ENCODE measurements around the gene MZF1.
A peak's percentile ranks its signal among the peaks of the same experiment; 100 is the strongest.

The MZF1 gene

DNA sequence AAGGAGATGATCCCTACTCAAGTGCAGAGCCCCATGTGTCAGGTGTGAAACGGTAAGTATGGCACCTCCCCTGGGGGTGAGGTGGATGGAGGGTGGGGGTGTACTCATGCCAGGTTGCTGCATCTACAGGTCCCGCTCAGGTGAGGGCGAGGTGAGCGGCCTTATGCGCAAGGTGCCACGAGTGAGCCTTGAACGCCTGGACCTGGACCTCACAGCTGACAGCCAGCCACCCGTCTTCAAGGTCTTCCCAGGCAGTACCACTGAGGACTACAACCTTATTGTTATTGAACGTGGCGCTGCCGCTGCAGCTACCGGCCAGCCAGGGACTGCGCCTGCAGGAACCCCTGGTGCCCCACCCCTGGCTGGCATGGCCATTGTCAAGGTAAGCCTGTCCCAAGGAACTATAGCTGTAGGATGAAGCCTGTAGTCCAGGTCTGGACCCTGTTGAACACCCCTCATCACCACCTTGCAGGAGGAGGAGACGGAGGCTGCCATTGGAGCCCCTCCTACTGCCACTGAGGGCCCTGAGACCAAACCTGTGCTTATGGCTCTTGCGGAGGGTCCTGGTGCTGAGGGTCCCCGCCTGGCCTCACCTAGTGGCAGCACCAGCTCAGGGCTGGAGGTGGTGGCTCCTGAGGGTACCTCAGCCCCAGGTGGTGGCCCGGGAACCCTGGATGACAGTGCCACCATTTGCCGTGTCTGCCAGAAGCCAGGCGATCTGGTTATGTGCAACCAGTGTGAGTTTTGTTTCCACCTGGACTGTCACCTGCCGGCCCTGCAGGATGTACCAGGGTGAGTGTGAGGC, 24.1 kb downstream of the MZF1 start:
- H3K4me3 ChIP-seq (ENCODE audit: control insufficient read depth, low read depth, low read length): no peak overlapping the region
- TF ChIP-seq CTCF (conservative IDR thresholded peaks at IDR 0.05; ENCODE audit: control insufficient read depth, insufficient read depth, low read depth, low read length): no peak
- no peak for DNase-seq (ENCODE audit: low read depth)

DNA sequence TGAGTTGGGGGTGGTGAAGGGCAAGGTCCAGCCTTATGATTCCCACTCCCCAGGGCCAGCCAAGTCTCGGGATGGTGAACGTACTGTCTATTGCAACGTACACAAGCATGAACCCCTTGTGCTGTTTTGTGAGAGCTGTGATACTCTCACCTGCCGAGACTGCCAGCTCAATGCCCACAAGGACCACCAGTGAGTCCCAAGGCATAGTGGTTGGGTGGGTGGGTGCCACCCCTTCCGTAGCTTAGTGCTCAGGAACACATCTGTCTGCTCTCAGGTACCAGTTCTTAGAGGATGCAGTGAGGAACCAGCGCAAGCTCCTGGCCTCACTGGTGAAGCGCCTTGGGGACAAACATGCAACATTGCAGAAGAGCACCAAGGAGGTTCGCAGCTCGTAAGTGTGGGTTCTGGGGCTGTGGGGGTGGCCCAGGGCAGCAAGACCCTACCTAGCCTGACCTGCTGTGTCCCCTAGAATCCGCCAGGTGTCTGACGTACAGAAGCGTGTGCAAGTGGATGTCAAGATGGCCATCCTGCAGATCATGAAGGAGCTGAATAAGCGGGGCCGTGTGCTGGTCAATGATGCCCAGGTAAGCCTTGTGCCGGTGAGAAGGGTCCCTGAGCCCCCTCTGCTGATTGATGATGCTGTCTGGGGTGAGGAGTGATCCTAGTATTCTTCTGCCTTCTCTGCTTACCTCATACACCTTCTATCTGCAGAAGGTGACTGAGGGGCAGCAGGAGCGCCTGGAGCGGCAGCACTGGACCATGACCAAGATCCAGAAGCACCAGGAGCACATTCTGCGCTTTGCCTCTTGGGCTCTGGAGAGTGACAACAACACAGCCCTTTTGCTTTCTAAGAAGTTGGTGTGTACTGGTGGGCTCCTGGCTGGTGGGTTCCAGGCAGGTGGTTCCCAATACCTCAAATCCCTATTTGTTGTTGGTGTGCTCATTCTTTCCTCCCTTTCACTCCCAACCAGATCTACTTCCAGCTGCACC, 25.5 kb downstream of the MZF1 start:
- DNase-seq (ENCODE audit: low read depth): no peak
- no peak for TF ChIP-seq CTCF (conservative IDR thresholded peaks at IDR 0.05; ENCODE audit: control insufficient read depth, insufficient read depth, low read depth, low read length)
- H3K4me3 ChIP-seq (ENCODE audit: control insufficient read depth, low read depth, low read length): no peak overlapping the region

GRCh38 chr19:58546019-58546530, 27.1 kb downstream of the MZF1 start:
- H3K4me3 ChIP-seq (ENCODE audit: control insufficient read depth, low read depth, low read length): peak overlapping the region; percentile 74
- no peak for TF ChIP-seq CTCF (conservative IDR thresholded peaks at IDR 0.05; ENCODE audit: control insufficient read depth, insufficient read depth, low read depth, low read length)
- no peak for DNase-seq (ENCODE audit: low read depth)

DNA sequence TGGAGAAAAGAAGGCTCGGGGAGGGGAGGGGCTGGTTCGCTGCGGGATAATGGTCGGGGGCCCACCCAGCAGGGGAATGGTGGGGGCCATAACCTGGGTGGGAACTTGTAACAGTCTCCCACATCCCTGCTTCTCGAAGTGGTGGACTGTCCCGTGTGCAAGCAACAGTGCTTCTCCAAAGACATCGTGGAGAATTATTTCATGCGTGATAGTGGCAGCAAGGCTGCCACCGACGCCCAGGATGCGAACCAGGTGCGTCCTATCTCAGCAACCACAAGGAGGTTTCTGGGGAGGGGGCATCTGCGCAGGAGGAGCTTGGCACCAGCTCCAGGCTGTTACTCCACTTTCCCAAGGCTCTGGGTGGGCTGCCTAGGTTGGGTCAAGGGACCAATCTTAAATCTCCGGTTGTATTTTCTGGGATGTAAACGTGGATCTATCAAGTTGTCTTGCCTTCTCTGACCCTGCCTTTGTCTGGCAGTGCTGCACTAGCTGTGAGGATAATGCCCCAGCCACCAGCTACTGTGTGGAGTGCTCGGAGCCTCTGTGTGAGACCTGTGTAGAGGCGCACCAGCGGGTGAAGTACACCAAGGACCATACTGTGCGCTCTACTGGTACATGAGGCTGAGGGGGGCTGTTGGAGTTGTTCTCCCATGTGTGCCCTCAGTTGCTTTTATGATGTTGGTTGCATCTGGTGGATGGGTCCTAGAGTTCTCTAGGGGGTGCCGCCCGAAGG, 27.7 kb downstream of the MZF1 start:
- TF ChIP-seq CTCF (conservative IDR thresholded peaks at IDR 0.05; ENCODE audit: control insufficient read depth, insufficient read depth, low read depth, low read length): no peak
- no peak for DNase-seq (ENCODE audit: low read depth)
- H3K4me3 ChIP-seq (ENCODE audit: control insufficient read depth, low read depth, low read length): peak overlapping the region; percentile 74

DNA sequence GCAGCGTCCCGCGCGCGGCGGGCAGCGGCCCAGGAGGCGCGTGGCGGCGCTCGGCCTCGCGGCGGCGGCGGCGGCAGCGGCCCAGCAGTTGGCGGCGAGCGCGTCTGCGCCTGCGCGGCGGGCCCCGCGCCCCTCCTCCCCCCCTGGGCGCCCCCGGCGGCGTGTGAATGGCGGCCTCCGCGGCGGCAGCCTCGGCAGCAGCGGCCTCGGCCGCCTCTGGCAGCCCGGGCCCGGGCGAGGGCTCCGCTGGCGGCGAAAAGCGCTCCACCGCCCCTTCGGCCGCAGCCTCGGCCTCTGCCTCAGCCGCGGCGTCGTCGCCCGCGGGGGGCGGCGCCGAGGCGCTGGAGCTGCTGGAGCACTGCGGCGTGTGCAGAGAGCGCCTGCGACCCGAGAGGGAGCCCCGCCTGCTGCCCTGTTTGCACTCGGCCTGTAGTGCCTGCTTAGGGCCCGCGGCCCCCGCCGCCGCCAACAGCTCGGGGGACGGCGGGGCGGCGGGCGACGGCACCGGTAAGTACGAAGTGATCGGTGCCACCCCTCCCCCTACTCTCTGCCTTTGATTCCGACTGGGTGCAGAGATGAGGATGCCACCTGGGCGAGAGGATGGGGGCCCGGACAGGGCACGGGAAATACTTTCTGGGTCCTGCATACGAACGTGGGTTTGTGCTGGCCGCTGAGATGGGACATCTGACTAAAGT, 28.4 kb downstream of the MZF1 start:
- peak overlapping the region; percentile 74 for H3K4me3 ChIP-seq (ENCODE audit: control insufficient read depth, low read depth, low read length)
- DNase-seq (ENCODE audit: low read depth): peak; percentile 41
- no peak for TF ChIP-seq CTCF (conservative IDR thresholded peaks at IDR 0.05; ENCODE audit: control insufficient read depth, insufficient read depth, low read depth, low read length)
